ENCODE measurements around the gene ABCF2.

Gene ABCF2

GRCh38 chr7:151226875-151227782 lies at the start of gene ABCF2:
Gene ABCF2 (minus strand): TSS chr7:151227205. CDS start chr7:151226458, 747 bp downstream.
- peak; percentile 91 to 100 (median 98) for DNase-seq

GRCh38 chr7:151275813-151276577 lies 49.0 kb upstream of the ABCF2 start:
- DNase-seq, result peak in 38 of 56 donors; percentile 13 to 88 (median 58)

GRCh38 chr7:151274936-151275812 lies 48.2 kb upstream of the ABCF2 start:
- DNase-seq, result no peak

- no peak for DNase-seq
Measured at GRCh38 chr7:151274396-151274795, 47.4 kb upstream of the ABCF2 start.

GRCh38 chr7:151273651-151274390 lies 46.8 kb upstream of the ABCF2 start:
- no peak for DNase-seq

- no peak for DNase-seq
Measured at GRCh38 chr7:151272877-151273276, 45.9 kb upstream of the ABCF2 start.

GRCh38 chr7:151272405-151272804 lies 45.4 kb upstream of the ABCF2 start:
- no peak for DNase-seq

GRCh38 chr7:151271699-151272355 lies 44.8 kb upstream of the ABCF2 start:
- no peak for DNase-seq

GRCh38 chr7:151269511-151269910 lies 42.5 kb upstream of the ABCF2 start:
- DNase-seq, result no peak

- DNase-seq, result no peak
Measured at GRCh38 chr7:151265351-151265931, 38.4 kb upstream of the ABCF2 start.

- DNase-seq, result no peak
Measured at GRCh38 chr7:151264615-151265014, 37.6 kb upstream of the ABCF2 start.

GRCh38 chr7:151261529-151261928 lies 34.5 kb upstream of the ABCF2 start:
- no peak for DNase-seq

GRCh38 chr7:151260883-151261282 lies 33.9 kb upstream of the ABCF2 start:
- DNase-seq, result no peak

- no peak for DNase-seq
Measured at GRCh38 chr7:151260471-151260870, 33.5 kb upstream of the ABCF2 start.

- DNase-seq, result no peak
Measured at GRCh38 chr7:151257990-151258389, 31.0 kb upstream of the ABCF2 start.

- peak in 3 of 56 donors; percentile 3 to 30 (median 8) for DNase-seq
Measured at GRCh38 chr7:151256410-151257045, 29.5 kb upstream of the ABCF2 start.

- DNase-seq, result no peak
Measured at GRCh38 chr7:151255390-151255789, 28.4 kb upstream of the ABCF2 start.

- DNase-seq, result no peak
Measured at GRCh38 chr7:151254851-151255250, 27.8 kb upstream of the ABCF2 start.

GRCh38 chr7:151254316-151254715 lies 27.3 kb upstream of the ABCF2 start:
- DNase-seq, result no peak

Measured in nucleus accumbens (tissue), 56 donors.